Measurements from ENCODE around the gene GLYATL1.
"Not testable (repeated sequence)": the region's sequence is repeated elsewhere in the genome, so short reads cannot be mapped to it uniquely, and the experiment has no call there.

The GLYATL1 gene

DNA sequence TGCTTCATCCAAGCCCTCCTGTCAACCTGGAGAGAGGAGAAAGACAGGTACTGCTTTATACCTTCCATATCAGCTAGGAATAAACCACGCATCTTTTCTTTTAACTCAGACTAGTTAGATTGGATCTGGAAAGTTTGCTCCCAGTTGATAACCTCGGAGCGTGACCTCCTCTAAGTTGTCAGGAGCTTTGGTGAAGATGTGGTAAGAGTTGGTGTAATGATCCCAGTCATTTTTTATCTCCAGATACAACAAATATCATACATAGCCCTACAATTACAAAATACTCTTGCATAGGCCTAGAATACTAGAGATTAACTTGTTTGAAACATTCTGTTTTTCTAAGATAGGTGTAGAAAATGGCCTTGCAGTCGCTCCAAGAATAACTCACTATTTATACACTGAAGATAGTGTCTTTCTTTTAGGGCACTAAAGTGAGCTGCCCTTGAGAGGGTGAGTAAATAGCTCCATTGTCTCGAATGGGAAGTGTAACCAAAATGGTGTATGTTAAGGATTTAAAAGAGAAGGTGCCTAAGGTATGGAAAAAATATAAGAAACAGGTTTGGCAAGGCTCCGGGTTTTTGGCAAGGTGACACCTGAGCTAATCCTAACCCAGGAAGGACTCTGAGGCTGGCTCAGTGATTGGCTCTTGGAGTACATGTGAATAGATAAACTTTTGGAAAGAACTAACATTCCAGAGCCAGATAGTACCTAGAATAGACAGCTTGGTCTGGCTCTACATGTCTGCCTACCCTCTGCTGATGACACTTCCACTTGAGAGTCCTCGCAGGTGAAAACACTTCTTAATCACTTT lies 59.4 kb downstream of the GLYATL1 start:
- Histone ChIP-seq H3K9me3 (ENCODE audit: control insufficient read depth, insufficient read depth, low read length) (no peaks in the 10 kb centered on the region), H3K36me3 (ENCODE audit: insufficient read depth, low read length) (no peaks in the 10 kb centered on the region), H3K9ac (ENCODE audit: low read depth, low read length) (no peak overlapping the region), H3K4me1 (ENCODE audit: insufficient read depth, low read length) (no peaks in the 10 kb centered on the region)

- Histone ChIP-seq H3K4me1 (ENCODE audit: insufficient read depth, low read length) (no peaks in the 10 kb centered on the region), H3K36me3 (ENCODE audit: insufficient read depth, low read length) (no peaks in the 10 kb centered on the region), H3K9me3 (ENCODE audit: control insufficient read depth, insufficient read depth, low read length) (no peaks in the 10 kb centered on the region), H3K9ac (ENCODE audit: low read depth, low read length) (no peak overlapping the region)
Observed at GRCh38 chr11:58999291-58999680, 60.0 kb downstream of the GLYATL1 start.

DNA sequence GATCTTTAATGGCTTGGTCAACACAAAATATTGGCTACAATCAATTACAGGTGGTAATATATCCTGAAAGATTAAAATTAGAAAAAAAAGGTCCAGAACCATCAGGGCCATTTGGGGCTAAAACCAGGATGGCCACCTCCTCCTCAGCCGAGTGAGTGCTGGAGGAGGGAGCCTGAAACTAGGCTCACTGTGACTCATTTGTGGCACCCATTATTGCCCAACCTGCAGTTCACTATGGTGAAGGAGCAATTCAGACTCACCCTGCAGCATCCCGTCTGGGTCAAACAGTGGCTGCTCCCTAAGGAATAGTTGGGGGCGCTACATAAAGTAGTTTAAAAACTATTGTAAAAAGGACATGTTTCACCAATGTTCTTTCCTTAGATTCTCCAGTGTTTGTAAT lies 60.7 kb downstream of the GLYATL1 start:
- Histone ChIP-seq H3K36me3 (ENCODE audit: insufficient read depth, low read length) (no peaks in the 10 kb centered on the region), H3K9ac (ENCODE audit: low read depth, low read length) (no peak overlapping the region), H3K4me1 (ENCODE audit: insufficient read depth, low read length) (no peaks in the 10 kb centered on the region), H3K9me3 (ENCODE audit: control insufficient read depth, insufficient read depth, low read length) (no peaks in the 10 kb centered on the region)

DNA sequence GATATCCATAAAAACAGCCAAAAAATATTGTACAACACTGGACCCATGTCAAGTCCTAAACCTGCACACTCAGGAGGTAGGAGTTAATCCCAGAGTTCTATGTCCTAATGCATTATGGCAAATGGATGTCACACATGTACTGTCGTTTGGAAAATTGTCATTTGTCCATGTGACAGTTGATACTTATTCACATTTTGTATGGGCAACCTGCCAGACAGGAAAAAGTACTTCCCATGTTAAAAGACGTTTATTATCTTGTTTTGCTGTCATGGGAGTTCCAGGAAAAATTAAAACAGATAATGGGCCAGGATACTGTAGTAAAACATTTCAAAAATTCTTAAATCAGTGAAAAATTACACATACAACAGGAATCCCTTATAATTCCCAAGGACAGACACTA lies 62.7 kb downstream of the GLYATL1 start:
- H3K4me1 ChIP-seq (ENCODE audit: insufficient read depth, low read length); H3K9ac ChIP-seq (ENCODE audit: low read depth, low read length); H3K36me3 ChIP-seq (ENCODE audit: insufficient read depth, low read length); H3K9me3 ChIP-seq (ENCODE audit: control insufficient read depth, insufficient read depth, low read length): not testable (repeated sequence)
